Activated naive CD8-positive, alpha-beta T cell treated with anti-CD3 and anti-CD28 coated beads, Interleukin-2, amount 10 ng/mL, durations not matched to agents 7 days and 5 days (primary cell): ENCODE results near the gene COL1A1. TPM values are rescaled to one million over a fixed set of nuclear protein-coding genes. Genes with fewer than 3 reads are reported as not detected.

ENCODE experiments used
- ATAC-seq: fragments of 150-1000 bp; cut with Tn5 transposase; one replicate; pipeline ENCODE4 v1.10.0; 2021; ENCODE audit warnings: low read depth, moderate library complexity
- POLR2A ChIA-PET: fragments of 350-600 bp; sonication (Branson Sonifier 250); formaldehyde crosslinking; loops from one replicate; lab custom pipeline; 2021; ENCODE audit warnings: antibody characterized with exemption; lab: Charles Lee
- DNase-seq: peaks from one replicate; pipeline ENCODE4 v3.0.0; 2021
- H3K27ac Mint-ChIP-seq: one replicate; pipeline ENCODE4 v1.8.0; 2022; ENCODE audit warnings: mild to moderate bottlenecking, mixed read lengths
- H3K27me3 Mint-ChIP-seq: one replicate; pipeline ENCODE4 v1.8.0; 2022; ENCODE audit warnings: mild to moderate bottlenecking, moderate library complexity, mixed read lengths
- H3K36me3 Mint-ChIP-seq: one replicate; pipeline ENCODE4 v1.8.0; 2021; ENCODE audit warnings: mild to moderate bottlenecking, mixed read lengths
- H3K4me1 Mint-ChIP-seq: one replicate; pipeline ENCODE4 v1.8.0; 2021; ENCODE audit warnings: mixed read lengths
- H3K4me3 Mint-ChIP-seq: one replicate; pipeline ENCODE4 v1.8.0; 2022; ENCODE audit warnings: mild to moderate bottlenecking, moderate library complexity, mixed read lengths
- H3K9me3 Mint-ChIP-seq: one replicate; pipeline ENCODE4 v1.8.0; 2021; ENCODE audit warnings: mixed read lengths
- total RNA-seq, 2 experiments: library from RNA; stranded (reverse); gene quantifications; one replicate each; pipeline ENCODE4 v1.2.3, GENCODE V29; 2021

COL1A1 gene
- total RNA-seq, 2 experiments from 2014 or later: 0.78 to 0.96 TPM

DNA sequence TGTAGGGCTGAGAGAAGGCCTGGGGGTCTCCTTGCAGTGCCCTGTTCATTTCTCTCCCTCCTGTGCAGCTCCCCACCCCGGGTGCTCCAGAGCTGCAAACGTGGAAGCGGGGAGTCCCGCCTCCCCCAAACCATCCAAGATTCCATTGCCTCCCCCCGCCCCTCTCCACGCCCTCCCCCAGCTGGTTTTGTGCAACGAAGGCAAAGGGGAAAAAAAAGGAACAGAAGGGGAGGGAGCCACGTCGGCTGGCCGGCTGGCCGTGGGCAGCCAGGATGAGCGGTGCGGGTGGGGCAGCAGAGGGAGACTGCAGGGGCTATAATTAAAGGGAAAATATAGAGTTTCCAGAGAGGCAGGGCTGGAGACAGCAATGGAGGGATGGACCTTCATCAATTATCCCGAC lies 1.7 kb upstream of the COL1A1 start:
- Mint-ChIP-seq H3K27ac (no peak overlapping the region), H3K27me3 (peaks cover 75% of the 10 kb centered on the region), H3K36me3 (no peaks in the 10 kb centered on the region), H3K9me3 (no peaks in the 10 kb centered on the region), H3K4me3 (no peak overlapping the region), H3K4me1 (peaks cover 17% of the 10 kb centered on the region)
- POLR2A ChIA-PET: interaction anchor here (0.6 kb wide), 1 partner anchor 95 kb away, joined by 3 read pairs; no protein-coding TSS in a partner anchor
- ATAC-seq: no peak
- DNase-seq: no peak

DNA sequence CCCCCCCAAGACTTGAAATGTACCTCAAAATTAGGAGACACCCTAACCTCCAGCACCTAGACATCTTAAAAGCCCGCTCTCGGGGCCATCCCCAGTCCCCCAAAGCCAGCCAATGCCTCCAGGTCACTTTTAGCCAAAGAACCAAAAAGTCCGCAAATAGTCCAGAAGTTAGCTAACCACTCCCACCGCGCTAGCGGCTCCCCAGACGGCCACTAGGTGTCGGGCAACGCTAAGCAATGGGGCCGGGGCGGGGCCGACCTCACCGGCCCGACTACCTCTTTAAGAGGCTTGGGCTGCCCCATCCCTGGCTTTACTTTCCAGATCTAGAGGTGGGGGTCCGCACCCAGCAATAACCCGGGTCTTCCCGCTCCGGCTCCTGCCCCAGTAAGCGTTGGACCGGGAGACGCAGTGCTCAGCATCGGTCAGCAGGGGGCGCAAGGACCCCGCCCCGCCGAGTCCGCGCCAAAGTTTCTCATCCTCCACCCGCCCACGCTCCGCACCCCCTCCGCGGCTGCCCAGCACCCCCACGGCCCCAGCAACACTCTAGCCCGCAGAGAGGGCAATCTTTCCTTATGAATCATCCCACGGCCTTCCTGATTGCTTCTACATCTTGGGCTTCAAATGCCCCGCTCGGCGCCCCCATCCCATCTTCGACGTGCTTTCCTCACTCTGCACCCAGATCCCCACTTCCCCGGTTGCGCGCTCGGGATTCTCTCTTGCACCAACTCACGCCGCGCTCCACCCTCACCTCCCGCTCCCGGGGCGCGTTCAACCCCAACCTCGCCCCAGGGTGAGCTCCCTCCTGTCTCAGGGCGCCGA lies 765 bp downstream of the COL1A1 start:
- ATAC-seq: peak; percentile 78
- Mint-ChIP-seq H3K36me3 (no peaks in the 10 kb centered on the region), H3K27ac (peak overlapping the region; percentile 54), H3K27me3 (peaks cover 56% of the 10 kb centered on the region), H3K4me3 (peak overlapping the region; percentile 81), H3K4me1 (peaks cover 14% of the 10 kb centered on the region), H3K9me3 (no peaks in the 10 kb centered on the region)
- POLR2A ChIA-PET: interaction anchor here (0.7 to 1.4 kb wide), 8 partner anchors 9 to 171 kb away, joined by 3 to 5 read pairs (median 3); no protein-coding TSS in a partner anchor
- peak; percentile 88 for DNase-seq

DNA sequence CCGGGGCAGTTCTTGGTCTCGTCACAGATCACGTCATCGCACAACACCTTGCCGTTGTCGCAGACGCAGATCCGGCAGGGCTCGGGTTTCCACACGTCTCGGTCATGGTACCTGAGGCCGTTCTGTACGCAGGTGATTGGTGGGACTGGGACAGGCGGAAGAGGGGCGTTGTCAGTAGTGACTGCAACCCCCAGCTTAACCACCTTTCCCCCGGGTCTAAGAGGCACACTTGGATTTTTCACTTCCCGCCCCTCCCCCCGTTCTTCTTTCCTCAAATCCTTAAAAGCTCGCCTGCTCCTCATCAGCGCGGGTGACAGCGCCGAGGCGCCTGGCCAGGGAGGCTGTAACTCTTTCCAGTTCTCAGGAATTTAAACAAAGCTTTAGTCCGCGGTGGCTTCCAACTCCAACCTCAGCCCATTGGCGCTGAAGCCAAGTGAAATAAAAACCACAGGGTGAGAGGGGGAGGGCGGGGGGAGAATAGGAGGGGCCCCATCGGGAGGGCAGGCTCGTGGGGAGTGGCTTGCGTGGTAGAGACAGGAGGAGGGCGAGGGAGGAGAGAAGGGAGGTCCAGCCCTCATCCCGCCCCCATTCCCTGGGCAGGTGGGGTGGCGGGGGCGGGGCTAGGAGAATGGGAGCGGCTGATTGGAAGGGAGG lies 1.5 kb downstream of the COL1A1 start:
- POLR2A ChIA-PET: interaction anchor here (0.6 to 1.4 kb wide), 9 partner anchors 9 to 172 kb away, joined by 3 to 5 read pairs (median 3); no protein-coding TSS in a partner anchor

DNA sequence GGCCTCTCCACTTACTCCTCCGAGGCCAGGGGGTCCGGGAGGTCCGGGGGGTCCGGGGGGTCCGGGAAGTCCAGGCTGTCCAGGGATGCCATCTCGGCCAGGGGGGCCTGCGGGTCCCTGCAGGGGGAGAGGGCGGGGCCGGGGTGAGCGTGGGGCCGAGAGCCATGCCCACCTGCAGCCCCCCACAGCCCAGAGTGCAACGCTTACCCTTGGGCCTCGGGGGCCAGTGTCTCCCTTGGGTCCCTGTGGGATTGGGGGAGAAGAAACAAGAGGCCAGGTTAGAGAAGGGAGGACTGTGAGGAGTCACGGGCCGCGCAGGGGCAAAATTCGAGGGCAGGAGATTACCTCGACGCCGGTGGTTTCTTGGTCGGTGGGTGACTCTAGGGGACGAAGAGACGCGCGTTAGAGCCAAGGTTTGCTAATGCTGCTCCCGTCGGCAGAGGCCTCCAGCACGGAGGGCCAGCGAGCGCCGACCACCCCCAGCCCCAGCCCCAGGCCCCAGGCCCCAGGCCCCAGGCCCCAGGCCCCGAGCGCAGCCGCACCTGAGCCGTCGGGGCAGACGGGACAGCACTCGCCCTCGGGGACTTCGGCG lies 2.1 kb downstream of the COL1A1 start:
- H3K4me1 Mint-ChIP-seq: peaks cover 14% of the 10 kb centered on the region
- H3K9me3 Mint-ChIP-seq: no peaks in the 10 kb centered on the region
- peaks cover 46% of the 10 kb centered on the region for H3K27me3 Mint-ChIP-seq
- no peak overlapping the region for H3K27ac Mint-ChIP-seq
- peak overlapping the region; percentile 33 for H3K4me3 Mint-ChIP-seq
- no peaks in the 10 kb centered on the region for H3K36me3 Mint-ChIP-seq
- DNase-seq (no peak), ATAC-seq (no peak)
- POLR2A ChIA-PET: interaction anchor here (0.6 to 1.4 kb wide), 5 partner anchors 10 to 75 kb away, joined by 3 to 5 read pairs (median 3); no protein-coding TSS in a partner anchor

More for the DNA sequence above, 1.5 kb downstream of the COL1A1 start:
- peak overlapping the region; percentile 54 for H3K27ac Mint-ChIP-seq
- DNase-seq (peak; percentile 60), ATAC-seq (peak; percentile 69)
- H3K4me1 Mint-ChIP-seq: peaks cover 14% of the 10 kb centered on the region
- peaks cover 48% of the 10 kb centered on the region for H3K27me3 Mint-ChIP-seq
- H3K36me3 Mint-ChIP-seq: no peaks in the 10 kb centered on the region
- H3K4me3 Mint-ChIP-seq: peak overlapping the region; percentile 81
- no peaks in the 10 kb centered on the region for H3K9me3 Mint-ChIP-seq

GRCh38 chr17:50198026-50198669 lies 3.3 kb downstream of the COL1A1 start:
- Mint-ChIP-seq H3K4me3 (no peak overlapping the region), H3K9me3 (no peaks in the 10 kb centered on the region), H3K27ac (no peak overlapping the region), H3K27me3 (peaks cover 41% of the 10 kb centered on the region), H3K36me3 (no peaks in the 10 kb centered on the region), H3K4me1 (peaks cover 14% of the 10 kb centered on the region)
- DNase-seq: peak; percentile 65
- POLR2A ChIA-PET: no interaction called here
- ATAC-seq: no peak

- no peak for DNase-seq
- Mint-ChIP-seq H3K27ac (no peak overlapping the region), H3K36me3 (no peaks in the 10 kb centered on the region), H3K4me1 (peaks cover 14% of the 10 kb centered on the region), H3K9me3 (no peaks in the 10 kb centered on the region), H3K4me3 (no peak overlapping the region), H3K27me3 (peaks cover 29% of the 10 kb centered on the region)
- ATAC-seq: no peak
- POLR2A ChIA-PET: interaction anchor here (1.5 to 1.9 kb wide), 2 partner anchors 19 to 27 kb away, joined by 4 to 8 read pairs; no protein-coding TSS in a partner anchor
Observed at GRCh38 chr17:50196826-50197225, 4.6 kb downstream of the COL1A1 start.

- H3K27me3 Mint-ChIP-seq: peaks cover 21% of the 10 kb centered on the region
Observed at GRCh38 chr17:50196036-50196435, 5.4 kb downstream of the COL1A1 start.

GRCh38 chr17:50194934-50195865 lies 6.2 kb downstream of the COL1A1 start:
- POLR2A ChIA-PET: interaction anchor here (1.5 kb wide), 1 partner anchor 17 kb away, joined by 4 read pairs; no protein-coding TSS in a partner anchor
- H3K4me1 Mint-ChIP-seq: peaks cover 6% of the 10 kb centered on the region
- H3K4me3 Mint-ChIP-seq: no peak overlapping the region
- H3K9me3 Mint-ChIP-seq: no peaks in the 10 kb centered on the region
- H3K27ac Mint-ChIP-seq: peak overlapping the region; percentile 38
- DNase-seq (no peak), ATAC-seq (no peak)
- no peaks in the 10 kb centered on the region for H3K36me3 Mint-ChIP-seq
- H3K27me3 Mint-ChIP-seq: peaks cover 15% of the 10 kb centered on the region

More at GRCh38 chr17:50196036-50196435, 5.4 kb downstream of the COL1A1 start:
- Mint-ChIP-seq H3K4me3 (no peak overlapping the region), H3K27ac (no peak overlapping the region), H3K36me3 (no peaks in the 10 kb centered on the region), H3K4me1 (peaks cover 11% of the 10 kb centered on the region), H3K9me3 (no peaks in the 10 kb centered on the region)
- no peak for ATAC-seq
- POLR2A ChIA-PET: interaction anchor here (1.5 to 1.9 kb wide), 2 partner anchors 18 to 27 kb away, joined by 4 to 8 read pairs; no protein-coding TSS in a partner anchor
- no peak for DNase-seq

DNA sequence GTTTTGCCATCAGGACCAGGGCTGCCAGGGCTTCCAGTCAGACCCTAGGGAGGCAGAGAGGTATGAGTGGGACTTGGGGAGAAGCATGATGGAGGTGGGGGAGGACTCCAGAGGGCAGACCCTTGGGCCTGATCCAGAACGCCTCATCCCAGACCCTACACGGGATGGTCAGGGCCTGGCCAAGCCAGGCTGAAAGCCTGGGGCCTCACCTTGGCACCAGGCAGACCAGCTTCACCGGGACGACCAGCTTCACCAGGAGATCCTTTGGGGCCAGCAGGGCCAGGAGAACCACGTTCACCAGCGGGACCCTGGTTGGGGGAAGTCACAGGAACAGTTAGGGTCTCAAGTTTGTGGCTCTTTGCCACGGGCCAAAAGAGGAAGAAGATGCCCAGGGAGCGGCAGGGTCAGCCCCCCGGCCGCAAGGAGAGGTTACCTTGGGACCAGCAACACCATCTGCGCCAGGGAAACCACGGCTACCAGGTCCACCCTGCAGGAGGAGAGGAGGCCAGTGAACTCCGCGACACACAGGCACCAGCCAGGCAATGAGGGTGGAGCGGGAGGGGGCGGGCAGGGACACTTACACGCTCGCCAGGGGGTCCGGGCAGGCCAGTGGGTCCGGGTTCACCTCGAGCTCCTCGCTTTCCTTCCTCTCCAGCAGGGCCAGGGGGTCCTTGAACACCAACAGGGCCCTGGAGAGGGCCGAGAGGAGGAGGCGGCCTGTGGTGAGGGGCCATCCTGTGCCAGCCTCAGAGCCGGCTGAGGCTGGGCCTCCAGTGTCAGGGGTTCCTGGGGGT lies 7.1 kb downstream of the COL1A1 start:
- DNase-seq (no peak), ATAC-seq (no peak)
- no peaks in the 10 kb centered on the region for H3K9me3 Mint-ChIP-seq
- no peak overlapping the region for H3K4me3 Mint-ChIP-seq
- H3K36me3 Mint-ChIP-seq: no peaks in the 10 kb centered on the region
- peaks cover 13% of the 10 kb centered on the region for H3K27me3 Mint-ChIP-seq
- H3K27ac Mint-ChIP-seq: no peak overlapping the region
- POLR2A ChIA-PET: no interaction called here
- peaks cover 2% of the 10 kb centered on the region for H3K4me1 Mint-ChIP-seq

DNA sequence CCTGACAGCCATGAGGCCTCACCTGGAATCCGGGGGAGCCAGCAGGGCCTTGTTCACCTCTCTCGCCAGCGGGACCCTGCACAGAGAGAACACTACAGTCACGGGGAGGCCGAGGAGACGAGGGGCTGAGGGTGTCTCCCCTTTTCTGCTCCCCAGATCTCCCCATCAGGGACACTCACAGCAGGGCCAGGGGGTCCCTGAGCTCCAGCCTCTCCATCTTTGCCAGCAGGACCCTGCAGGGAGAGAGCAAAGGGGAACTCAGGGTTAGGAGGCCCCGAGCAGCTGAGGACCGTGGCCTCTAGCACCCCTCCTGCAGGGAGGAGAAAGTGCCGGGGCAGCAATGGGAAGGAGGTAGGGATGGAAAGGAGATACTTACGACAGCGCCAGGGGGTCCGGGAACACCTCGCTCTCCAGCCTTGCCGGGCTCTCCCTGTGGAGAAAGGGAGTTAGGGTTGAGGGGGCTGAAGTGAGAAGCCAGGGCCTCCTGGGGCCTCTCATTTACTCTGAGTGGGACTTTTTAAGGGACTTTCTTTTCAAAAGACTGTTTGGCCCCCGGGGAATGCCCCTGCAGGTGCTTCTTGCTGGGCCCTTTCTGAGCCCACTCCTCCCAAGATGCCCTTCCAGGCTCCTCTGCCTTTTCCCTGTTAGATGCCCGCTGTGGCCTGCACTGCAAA lies 8.7 kb downstream of the COL1A1 start:
- POLR2A ChIA-PET: no interaction called here
- Mint-ChIP-seq H3K4me3 (no peak overlapping the region), H3K4me1 (no peaks in the 10 kb centered on the region), H3K36me3 (no peaks in the 10 kb centered on the region), H3K27ac (no peak overlapping the region), H3K9me3 (no peaks in the 10 kb centered on the region), H3K27me3 (peaks cover 5% of the 10 kb centered on the region)
- DNase-seq (no peak), ATAC-seq (no peak)

GRCh38 chr17:50192144-50192617 lies 9.2 kb downstream of the COL1A1 start:
- H3K27ac Mint-ChIP-seq: no peak overlapping the region

More at GRCh38 chr17:50192144-50192617, 9.2 kb downstream of the COL1A1 start:
- H3K36me3 Mint-ChIP-seq: no peaks in the 10 kb centered on the region
- H3K27me3 Mint-ChIP-seq: peaks cover 5% of the 10 kb centered on the region
- ATAC-seq (no peak), DNase-seq (no peak)
- POLR2A ChIA-PET: no interaction called here
- no peak overlapping the region for H3K4me3 Mint-ChIP-seq
- no peaks in the 10 kb centered on the region for H3K4me1 Mint-ChIP-seq
- H3K9me3 Mint-ChIP-seq: no peaks in the 10 kb centered on the region
